Muscle of leg (tissue), 11 donors: ENCODE results near the gene NPAS3. TPM values are rescaled to one million over a fixed set of nuclear protein-coding genes. Genes with fewer than 3 reads are reported as not detected.

Experiments used
- DNase-seq: peaks from one replicate; pipeline ENCODE4 v3.0.0; 2013
- H3K27ac ChIP-seq: one replicate; pipeline ENCODE4 v1.5.1; 2013; ENCODE audit warnings: mild to moderate bottlenecking, low read length, control low read depth
- H3K27me3 ChIP-seq: one replicate; pipeline ENCODE4 v1.6.1; 2013; ENCODE audit warnings: low read length; ENCODE audit not compliant: control insufficient read depth, insufficient read depth
- H3K36me3 ChIP-seq: one replicate; pipeline ENCODE4 v1.6.1; 2013; ENCODE audit warnings: low read length; ENCODE audit not compliant: control insufficient read depth, insufficient read depth
- H3K4me1 ChIP-seq: one replicate; pipeline ENCODE4 v1.6.1; 2013; ENCODE audit warnings: low read length; ENCODE audit not compliant: control insufficient read depth, insufficient read depth
- H3K4me3 ChIP-seq: one replicate; pipeline ENCODE4 v1.5.1; 2013; ENCODE audit warnings: low read length, control low read depth
- H3K9me3 ChIP-seq: replicated peaks from 2 replicates; pipeline ENCODE4 v1.6.1; 2013; ENCODE audit warnings: low read depth, low read length; ENCODE audit not compliant: control insufficient read depth
- WGBS: methylation state at CpG from one replicate; pipeline ENCODE4 v1.1.5; 2013; ENCODE audit warnings: missing lambda C conversion rate; ENCODE audit not compliant: insufficient coverage; 5-methylcytosine and 5-hydroxymethylcytosine counted together
- polyA plus RNA-seq, 8 donors: library from polyadenylated mRNA; unstranded; fragments of 120-200 nt; gene quantifications; one replicate each; pipeline versions ENCODE4 v1.2.1 to v1.2.3, GENCODE V29; 2013; ENCODE audit warnings: inconsistent platforms in 1 of 8, low replicate concordance in 1 of 8; ENCODE audit not compliant: insufficient read length in 8 of 8, insufficient read depth in 1 of 8
- total RNA-seq: library from RNA; stranded (reverse); fragments of 120-200 nt; gene quantifications from one replicate; pipeline ENCODE4 v1.2.4, GENCODE V29; 2013

Gene NPAS3
- total and polyA plus RNA-seq, 9 donors: 3.4 to 7.6 (median 5.1) TPM

- H3K36me3 ChIP-seq: no peaks in the 10 kb centered on the region
- no peak overlapping the region for H3K27ac ChIP-seq
- no peaks in the 10 kb centered on the region for H3K4me1 ChIP-seq
- DNase-seq: no peak
- H3K4me3 ChIP-seq: no peak overlapping the region
- WGBS: no CpG with 5 or more reads among the region's 9 CpGs
- no peaks in the 10 kb centered on the region for H3K9me3 ChIP-seq
- no peaks in the 10 kb centered on the region for H3K27me3 ChIP-seq
These were observed 541.6 kb downstream of the NPAS3 start for GRCh38 chr14:33480071-33480886.

- H3K9me3 ChIP-seq: no peaks in the 10 kb centered on the region
- no peak overlapping the region for H3K4me3 ChIP-seq
- no peaks in the 10 kb centered on the region for H3K4me1 ChIP-seq
- H3K27me3 ChIP-seq: no peaks in the 10 kb centered on the region
- no peak overlapping the region for H3K27ac ChIP-seq
- no peak for DNase-seq
- H3K36me3 ChIP-seq: no peaks in the 10 kb centered on the region
- 72% methylated on average over 2 of the region's 3 CpGs for WGBS
These were observed 542.2 kb downstream of the NPAS3 start for GRCh38 chr14:33480887-33481184.

- no peaks in the 10 kb centered on the region for H3K27me3 ChIP-seq
- no peaks in the 10 kb centered on the region for H3K4me1 ChIP-seq
- 88% methylated on average over 6 of the region's 6 CpGs for WGBS
- no peak for DNase-seq
- no peak overlapping the region for H3K4me3 ChIP-seq
- no peaks in the 10 kb centered on the region for H3K36me3 ChIP-seq
- H3K27ac ChIP-seq: no peak overlapping the region
- H3K9me3 ChIP-seq: no peaks in the 10 kb centered on the region
These were observed 544.4 kb downstream of the NPAS3 start for GRCh38 chr14:33483110-33483509.

- Histone ChIP-seq H3K9me3 (no peaks in the 10 kb centered on the region), H3K4me3 (no peak overlapping the region), H3K27ac (no peak overlapping the region), H3K27me3 (no peaks in the 10 kb centered on the region), H3K36me3 (no peaks in the 10 kb centered on the region), H3K4me1 (no peaks in the 10 kb centered on the region)
- WGBS: 77% methylated on average over 4 of the region's 4 CpGs
- DNase-seq: no peak
These were observed 544.9 kb downstream of the NPAS3 start for GRCh38 chr14:33483541-33483940.

- WGBS: 38% methylated on average over 2 of the region's 5 CpGs
- Histone ChIP-seq H3K36me3 (no peaks in the 10 kb centered on the region), H3K4me3 (no peak overlapping the region), H3K9me3 (no peaks in the 10 kb centered on the region), H3K27ac (no peak overlapping the region), H3K4me1 (no peaks in the 10 kb centered on the region), H3K27me3 (no peaks in the 10 kb centered on the region)
- no peak for DNase-seq
These were observed 545.6 kb downstream of the NPAS3 start for GRCh38 chr14:33484264-33484663.

- WGBS: 17% methylated on average over 1 of the region's 2 CpGs
- Histone ChIP-seq H3K27me3 (no peaks in the 10 kb centered on the region), H3K9me3 (no peaks in the 10 kb centered on the region), H3K4me3 (no peak overlapping the region), H3K27ac (no peak overlapping the region), H3K4me1 (no peaks in the 10 kb centered on the region), H3K36me3 (no peaks in the 10 kb centered on the region)
- no peak for DNase-seq
These were observed 547.7 kb downstream of the NPAS3 start for GRCh38 chr14:33486332-33486890.

GRCh38 chr14:33488582-33488981 lies 549.9 kb downstream of the NPAS3 start:
- WGBS: no CpG with 5 or more reads among the region's 5 CpGs

GRCh38 chr14:33490555-33490954 lies 551.9 kb downstream of the NPAS3 start:
- no peak overlapping the region for H3K4me3 ChIP-seq
- no peaks in the 10 kb centered on the region for H3K4me1 ChIP-seq
- H3K36me3 ChIP-seq: no peaks in the 10 kb centered on the region
- no peaks in the 10 kb centered on the region for H3K27me3 ChIP-seq
- no peak for DNase-seq
- H3K9me3 ChIP-seq: no peaks in the 10 kb centered on the region
- no peak overlapping the region for H3K27ac ChIP-seq
- 97% methylated on average over 3 of the region's 4 CpGs for WGBS

More at GRCh38 chr14:33488582-33488981, 549.9 kb downstream of the NPAS3 start:
- no peak overlapping the region for H3K27ac ChIP-seq
- H3K36me3 ChIP-seq: no peaks in the 10 kb centered on the region
- no peak for DNase-seq
- no peak overlapping the region for H3K4me3 ChIP-seq
- H3K9me3 ChIP-seq: no peaks in the 10 kb centered on the region
- no peaks in the 10 kb centered on the region for H3K27me3 ChIP-seq
- H3K4me1 ChIP-seq: no peaks in the 10 kb centered on the region

GRCh38 chr14:33491112-33491511 lies 552.4 kb downstream of the NPAS3 start:
- no peak for DNase-seq
- 100% methylated on average over 1 of the region's 4 CpGs for WGBS
- no peaks in the 10 kb centered on the region for H3K4me1 ChIP-seq

GRCh38 chr14:33492491-33492890 lies 553.8 kb downstream of the NPAS3 start:
- no peaks in the 10 kb centered on the region for H3K27me3 ChIP-seq
- no CpG with 5 or more reads among the region's 4 CpGs for WGBS

More at GRCh38 chr14:33491112-33491511, 552.4 kb downstream of the NPAS3 start:
- H3K36me3 ChIP-seq: no peaks in the 10 kb centered on the region
- no peak overlapping the region for H3K27ac ChIP-seq
- no peak overlapping the region for H3K4me3 ChIP-seq
- no peaks in the 10 kb centered on the region for H3K9me3 ChIP-seq
- no peaks in the 10 kb centered on the region for H3K27me3 ChIP-seq

More at GRCh38 chr14:33492491-33492890, 553.8 kb downstream of the NPAS3 start:
- H3K36me3 ChIP-seq: no peaks in the 10 kb centered on the region
- no peak overlapping the region for H3K27ac ChIP-seq
- DNase-seq: no peak
- no peaks in the 10 kb centered on the region for H3K4me1 ChIP-seq
- no peak overlapping the region for H3K4me3 ChIP-seq
- no peaks in the 10 kb centered on the region for H3K9me3 ChIP-seq
